ENCODE measurements around the gene NEU3.

Gene NEU3

DNA sequence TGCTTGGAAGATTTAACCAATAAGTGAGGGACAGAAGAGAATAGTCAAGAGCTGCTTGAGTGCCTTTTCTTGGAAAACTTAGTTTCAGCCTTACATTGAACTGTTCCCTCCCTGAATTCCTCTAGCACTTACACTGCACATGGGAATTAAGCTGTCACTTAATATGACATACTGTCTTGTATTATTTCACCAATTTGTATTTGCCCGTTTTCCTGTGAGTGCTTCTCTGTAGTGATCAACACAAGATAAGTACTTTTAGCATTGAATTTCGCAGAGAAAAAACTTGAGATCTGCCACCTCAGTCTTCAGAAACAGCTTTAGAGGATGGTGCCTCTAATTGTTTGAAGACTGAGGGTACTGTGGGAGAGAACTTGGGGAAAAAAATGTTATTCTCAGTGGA, 36.0 kb upstream of the NEU3 start:
- H3K36me3 ChIP-seq (ENCODE audit: insufficient read depth) = no peaks in the 10 kb centered on the region; the same call in 1 of the 2 replicates

GRCh38 chr11:74953451-74953850, 35.3 kb upstream of the NEU3 start:
- Histone ChIP-seq H2AFZ (ENCODE audit: low read depth) (no peak overlapping the region), H3K79me2 (ENCODE audit: insufficient read depth, low read depth) (peaks cover 94% of the 10 kb centered on the region), H3K4me3 (IDR thresholded peaks at IDR 0.05; ENCODE audit: insufficient read depth, low read depth, low read length) (no peak overlapping the region), H3K36me3 (ENCODE audit: insufficient read depth) (no peaks in the 10 kb centered on the region; the same call in 1 of the 2 replicates), H3K4me2 (no peak overlapping the region), H3K4me1 (ENCODE audit: low read depth, poor library complexity, severe bottlenecking) (peaks cover 46% of the 10 kb centered on the region), H3K27ac (no peak overlapping the region), H3K27me3 (ENCODE audit: insufficient read depth, low read depth) (no peaks in the 10 kb centered on the region), H4K20me1 (ENCODE audit: insufficient read depth) (no peaks in the 10 kb centered on the region; the same call in 1 of the 2 replicates), H3K9ac (no peak overlapping the region)
- TF ChIP-seq CTCF (conservative IDR thresholded peaks at IDR 0.05; ENCODE audit: low read depth, low read length) = no peak

More for the DNA sequence above, 36.0 kb upstream of the NEU3 start:
- Histone ChIP-seq H3K4me1 (ENCODE audit: low read depth, poor library complexity, severe bottlenecking) (peaks cover 50% of the 10 kb centered on the region), H3K79me2 (ENCODE audit: insufficient read depth, low read depth) (peaks cover 93% of the 10 kb centered on the region), H2AFZ (ENCODE audit: low read depth) (no peak overlapping the region), H4K20me1 (ENCODE audit: insufficient read depth) (no peaks in the 10 kb centered on the region; the same call in 1 of the 2 replicates), H3K27ac (no peak overlapping the region), H3K4me2 (no peak overlapping the region), H3K4me3 (IDR thresholded peaks at IDR 0.05; ENCODE audit: insufficient read depth, low read depth, low read length) (no peak overlapping the region), H3K27me3 (ENCODE audit: insufficient read depth, low read depth) (no peaks in the 10 kb centered on the region), H3K9ac (no peak overlapping the region)
- TF ChIP-seq CTCF (conservative IDR thresholded peaks at IDR 0.05; ENCODE audit: low read depth, low read length) = no peak

- Histone ChIP-seq H4K20me1 (ENCODE audit: insufficient read depth) (no peaks in the 10 kb centered on the region; the same call in 1 of the 2 replicates), H3K4me3 (IDR thresholded peaks at IDR 0.05; ENCODE audit: insufficient read depth, low read depth, low read length) (no peak overlapping the region), H3K27ac (no peak overlapping the region), H3K36me3 (ENCODE audit: insufficient read depth) (no peaks in the 10 kb centered on the region; the same call in 1 of the 2 replicates), H3K9ac (no peak overlapping the region), H3K4me2 (no peak overlapping the region), H3K4me1 (ENCODE audit: low read depth, poor library complexity, severe bottlenecking) (peaks cover 46% of the 10 kb centered on the region), H2AFZ (ENCODE audit: low read depth) (no peak overlapping the region), H3K27me3 (ENCODE audit: insufficient read depth, low read depth) (no peaks in the 10 kb centered on the region), H3K79me2 (ENCODE audit: insufficient read depth, low read depth) (peaks cover 96% of the 10 kb centered on the region)
- TF ChIP-seq CTCF (conservative IDR thresholded peaks at IDR 0.05; ENCODE audit: low read depth, low read length) = no peak
These were observed 34.5 kb upstream of the NEU3 start for GRCh38 chr11:74954199-74954598.

- peaks cover 96% of the 10 kb centered on the region for H3K79me2 ChIP-seq (ENCODE audit: insufficient read depth, low read depth)
- H2AFZ ChIP-seq (ENCODE audit: low read depth) = no peak overlapping the region
- no peak overlapping the region for H3K4me2 ChIP-seq
- H3K4me1 ChIP-seq (ENCODE audit: low read depth, poor library complexity, severe bottlenecking) = peaks cover 35% of the 10 kb centered on the region
- no peak for TF ChIP-seq CTCF (conservative IDR thresholded peaks at IDR 0.05; ENCODE audit: low read depth, low read length)
- peaks cover 7% of the 10 kb centered on the region for H4K20me1 ChIP-seq (ENCODE audit: insufficient read depth)
- H3K27me3 ChIP-seq (ENCODE audit: insufficient read depth, low read depth) = no peaks in the 10 kb centered on the region
- H3K9ac ChIP-seq = no peak overlapping the region
- H3K36me3 ChIP-seq (ENCODE audit: insufficient read depth) = no peaks in the 10 kb centered on the region; the same call in 1 of the 2 replicates
- H3K4me3 ChIP-seq (IDR thresholded peaks at IDR 0.05; ENCODE audit: insufficient read depth, low read depth, low read length) = no peak overlapping the region
- no peak overlapping the region for H3K27ac ChIP-seq
These were observed 32.2 kb upstream of the NEU3 start for GRCh38 chr11:74956397-74957015.

All from KMS-11 (cell line).